GM18499 (cell line): Measurements from ENCODE around the gene MRPS30.
"Not testable (repeated sequence)": the region's sequence is repeated elsewhere in the genome, so short reads cannot be mapped to it uniquely, and the experiment has no call there.

Source experiments
- ATAC-seq: cut with Tn5 transposase; IDR thresholded peaks from one replicate; pipeline ENCODE4 v1.9.1; 2021; ENCODE audit warnings: moderate number of reproducible peaks; ENCODE audit not compliant: insufficient read depth, unreplicated experiment

Gene MRPS30

DNA sequence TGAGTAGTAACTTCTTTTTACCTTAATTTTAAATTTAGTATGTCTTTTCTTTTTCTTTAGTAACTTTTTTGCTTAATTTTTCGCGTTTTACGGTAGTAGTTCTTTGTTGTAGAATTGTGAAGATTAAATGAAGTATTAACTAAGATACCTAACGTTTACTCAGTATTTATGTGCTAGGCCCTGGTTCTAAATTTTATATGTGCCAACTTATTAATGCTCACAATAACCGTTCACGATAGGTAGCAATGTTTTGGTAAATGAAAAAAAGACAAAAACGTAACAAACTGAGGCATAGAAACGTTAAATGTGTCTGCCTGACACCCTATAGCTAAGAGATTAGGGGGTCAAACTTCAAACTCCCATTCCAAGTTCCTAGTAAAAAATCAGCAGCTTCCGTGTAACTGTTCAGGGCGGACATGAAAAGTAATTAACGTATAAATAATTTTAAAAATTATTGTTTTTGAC is 1.2 kb downstream of the MRPS30 start:
- ATAC-seq: no peak

GRCh38 chr5:44814761-44815160 is 6.0 kb downstream of the MRPS30 start:
- ATAC-seq: no peak

DNA sequence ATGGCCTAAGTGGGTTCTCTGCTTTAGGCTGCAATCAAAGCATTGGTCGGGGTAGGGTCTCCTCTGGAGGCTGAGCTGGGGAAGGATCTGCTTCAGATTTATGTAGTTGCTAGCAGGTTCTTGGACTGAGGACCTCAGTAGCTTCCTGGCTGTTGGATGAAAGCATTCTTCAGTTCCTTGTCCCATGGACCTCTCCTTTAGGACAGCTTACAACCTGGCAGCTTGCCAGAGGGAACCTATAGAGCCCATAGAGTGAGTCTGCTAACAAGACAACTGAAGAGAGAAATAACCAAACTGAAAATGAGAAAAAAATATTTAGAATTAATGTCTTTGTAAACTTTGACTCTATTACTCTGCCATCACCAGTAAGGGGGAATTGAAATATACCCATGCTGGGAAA is 12.4 kb downstream of the MRPS30 start:
- no peak for ATAC-seq

GRCh38 chr5:44824662-44825061 is 15.9 kb downstream of the MRPS30 start:
- ATAC-seq: not testable (repeated sequence)

DNA sequence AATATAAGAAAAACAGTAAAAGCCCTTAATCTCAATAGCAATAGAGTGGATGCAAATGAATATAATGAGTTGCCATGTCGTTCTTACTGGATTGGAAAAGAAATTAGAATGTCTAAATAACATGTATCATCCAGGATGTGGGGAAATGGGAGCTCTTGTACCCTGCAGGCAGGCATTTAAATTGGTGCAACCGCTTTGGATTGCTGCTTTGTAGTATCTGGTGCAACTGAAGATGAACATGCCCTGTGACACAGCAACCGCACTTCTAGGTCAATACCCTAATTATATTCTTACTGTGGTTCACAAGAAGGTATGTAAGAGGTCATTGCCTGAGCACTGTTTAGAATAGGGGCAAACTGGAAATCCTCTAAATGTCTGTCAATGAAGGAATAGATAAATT is 18.9 kb downstream of the MRPS30 start:
- ATAC-seq: no peak

- ATAC-seq: no peak
Measured at GRCh38 chr5:44828719-44829118, 20.0 kb downstream of the MRPS30 start.

GRCh38 chr5:44830951-44831350 is 22.2 kb downstream of the MRPS30 start:
- ATAC-seq: no peak

DNA sequence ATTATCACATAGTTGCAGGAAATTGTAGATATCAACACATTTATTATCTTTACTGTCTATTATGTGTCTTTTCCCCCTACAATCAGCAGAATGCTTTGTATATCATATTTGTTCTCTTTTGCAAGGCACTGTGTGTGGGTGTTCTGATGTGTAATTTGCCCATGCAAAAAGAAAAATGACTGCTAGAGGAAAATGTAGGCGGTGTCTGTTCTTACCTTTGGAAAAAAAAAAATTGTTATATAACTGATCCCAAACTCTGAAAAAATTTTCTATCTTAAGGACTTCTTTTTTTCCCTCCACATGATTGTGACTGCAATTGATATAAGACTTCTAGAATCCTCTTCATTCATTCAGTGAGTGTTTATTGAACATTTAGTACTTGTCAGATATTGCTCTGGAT is 24.5 kb downstream of the MRPS30 start:
- no peak for ATAC-seq

GRCh38 chr5:44835693-44836092 is 26.9 kb downstream of the MRPS30 start:
- no peak for ATAC-seq

DNA sequence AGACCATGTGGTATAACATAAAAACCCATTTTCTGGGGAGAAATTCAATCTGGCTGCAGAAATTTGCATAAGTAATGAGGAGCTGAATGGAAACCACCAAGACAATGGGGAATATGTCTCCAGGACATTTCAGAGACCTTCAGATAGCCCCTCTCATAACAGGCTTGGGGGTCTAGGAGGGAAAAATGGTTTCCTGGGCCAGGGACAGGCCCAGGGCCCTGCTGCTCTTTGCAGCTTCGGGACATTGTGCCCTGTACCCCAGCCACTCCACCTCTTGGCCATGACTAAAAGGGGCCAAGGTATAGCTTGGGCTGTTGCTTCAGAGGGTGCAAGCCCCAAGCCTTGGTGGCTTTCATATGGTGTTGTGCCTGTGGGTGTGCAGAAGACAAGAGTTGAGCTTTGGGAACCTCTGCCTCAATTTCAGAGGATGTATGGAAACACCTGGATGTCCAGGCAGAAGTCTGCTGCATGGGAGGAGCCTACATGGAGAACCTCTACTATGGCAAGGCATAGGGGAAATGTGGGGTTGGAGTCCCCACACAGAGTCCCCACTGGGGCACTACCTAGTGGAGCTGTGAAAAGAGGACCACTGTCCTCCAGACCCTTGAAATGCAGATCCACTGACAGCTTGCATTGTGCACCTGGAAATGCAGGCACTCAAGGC is 30.4 kb downstream of the MRPS30 start:
- ATAC-seq: no peak

DNA sequence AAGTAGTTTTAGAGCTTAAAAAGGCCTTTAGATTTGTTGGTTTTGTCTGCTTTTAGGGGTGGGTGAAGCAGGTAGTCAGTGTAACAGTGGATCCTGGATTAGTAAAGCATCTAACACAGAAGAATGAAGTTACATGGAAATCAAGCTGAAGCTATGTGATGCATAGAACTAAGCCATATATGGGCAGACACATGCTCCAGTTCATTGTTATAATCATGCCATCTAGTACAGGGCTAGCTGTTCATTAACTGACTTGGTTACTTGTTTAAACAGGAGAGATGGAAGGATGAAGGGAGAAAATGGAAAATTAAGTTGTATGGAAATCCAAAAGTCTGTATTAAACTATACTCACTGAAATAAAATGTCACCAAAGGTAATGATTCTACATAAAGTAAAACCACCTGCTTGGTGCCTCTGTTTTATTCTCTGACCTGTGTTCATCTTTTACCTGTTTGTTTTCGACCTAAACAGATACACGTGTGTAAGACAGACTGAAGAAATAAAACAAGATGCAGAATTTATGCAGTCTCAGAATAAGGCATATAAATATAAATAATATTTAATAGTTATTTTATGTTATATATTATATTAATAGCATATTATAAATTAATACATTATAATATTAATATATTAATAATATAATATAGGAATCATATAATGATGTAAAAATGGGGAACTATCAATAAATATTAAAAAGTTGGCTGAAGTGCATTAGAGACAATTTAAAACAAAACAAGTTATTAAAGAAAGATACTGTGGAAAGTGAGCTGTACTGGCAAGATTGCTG is 33.9 kb downstream of the MRPS30 start:
- no peak for ATAC-seq

DNA sequence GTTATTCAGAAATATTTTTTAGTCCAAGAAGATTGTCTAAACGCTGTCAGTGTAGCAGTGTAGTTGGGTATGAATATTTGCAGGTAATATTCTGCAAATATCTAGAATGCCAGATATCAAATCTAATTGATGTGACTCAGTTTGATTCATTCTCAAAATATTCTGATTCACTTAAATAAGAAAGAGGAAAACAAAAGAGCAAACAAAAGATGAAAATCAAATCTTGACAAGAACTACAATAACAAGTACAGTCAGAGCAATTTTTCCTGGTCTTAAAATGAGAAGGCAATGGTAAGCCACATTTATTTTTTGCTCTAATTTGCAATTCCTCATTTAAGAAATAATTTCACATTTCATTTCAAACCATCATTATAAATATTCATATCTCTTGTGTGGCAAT is 36.0 kb downstream of the MRPS30 start:
- ATAC-seq: no peak

- no peak for ATAC-seq
Measured at GRCh38 chr5:44845777-44846176, 37.0 kb downstream of the MRPS30 start.

GRCh38 chr5:44847206-44847852 is 38.6 kb downstream of the MRPS30 start:
- no peak for ATAC-seq

DNA sequence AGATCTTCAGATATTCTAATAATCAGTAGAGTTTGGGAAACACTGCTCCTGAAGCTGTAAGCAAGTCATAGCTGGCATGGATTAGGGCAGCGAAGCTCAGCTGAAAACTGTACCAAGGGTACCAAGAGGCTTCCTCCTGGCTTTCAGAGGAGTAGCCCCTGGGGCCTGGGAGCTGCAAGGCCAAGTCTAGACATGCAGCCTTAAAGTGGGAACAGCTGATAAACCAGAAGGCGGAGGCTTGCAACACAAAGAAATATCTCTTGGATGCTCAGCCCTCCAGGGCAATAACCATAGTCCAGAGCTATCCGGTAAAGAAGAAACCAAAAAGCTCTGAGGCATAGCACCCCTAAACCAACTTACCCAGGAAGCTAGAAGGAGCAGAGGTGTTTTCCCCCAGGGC is 51.5 kb downstream of the MRPS30 start:
- no peak for ATAC-seq

DNA sequence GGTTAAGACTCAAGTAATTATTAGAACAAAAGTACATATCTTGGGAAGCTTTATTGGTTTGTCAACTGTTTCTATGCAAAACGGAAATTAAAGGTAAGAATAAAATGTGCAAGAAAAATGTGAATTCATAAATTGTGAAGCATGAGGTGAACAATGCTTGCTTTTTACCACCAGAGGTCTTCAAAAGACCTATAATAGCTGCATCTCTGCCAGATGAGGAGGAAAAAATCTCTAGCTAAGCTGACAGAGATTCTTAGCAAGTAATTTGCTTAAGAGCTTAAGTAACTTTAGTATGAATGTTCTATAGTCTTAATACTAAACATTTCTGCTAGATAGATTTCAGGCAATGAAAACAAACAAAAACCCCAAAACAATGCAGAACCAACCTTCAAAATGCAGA is 54.1 kb downstream of the MRPS30 start:
- ATAC-seq: no peak
